Neural progenitor cell (in vitro differentiated cells): ENCODE results near the gene CBFA2T2.

ENCODE experiments used
- CTCF ChIP-seq: fragments of 200-600 bp; sonication (generic); IDR thresholded peaks from 2 replicates; pipeline ENCODE4 v1.5.1; 2017; ENCODE audit warnings: antibody characterized with exemption, mild to moderate bottlenecking
- EZH2 ChIP-seq: fragments of 200-600 bp; sonication (generic); IDR thresholded peaks from 2 replicates; pipeline ENCODE4 v1.6.1; 2017; ENCODE audit warnings: antibody characterized with exemption, mild to moderate bottlenecking, moderate library complexity

- no peak for TF ChIP-seq EZH2
- no peak for TF ChIP-seq CTCF
These were observed 39.0 kb upstream of the CBFA2T2 start for GRCh38 chr20:33450867-33451266.
